ENCODE data around the gene NEU1. TPM values are rescaled to one million over a fixed set of nuclear protein-coding genes. Genes with fewer than 3 reads are reported as not detected.
A peak's percentile ranks its signal among the peaks of the same experiment; 100 is the strongest.
"Not testable (repeated sequence)": the region's sequence is repeated elsewhere in the genome, so short reads cannot be mapped to it uniquely, and the experiment has no call there.

NEU1 gene
- total RNA-seq, 4 donors from 2014 or later, result 13.6 to 23.6 (median 17.3) TPM

- 79 to 81% methylated on average over 19 to 20 of the region's 21 CpGs for WGBS, 2 donors
- no peak for DNase-seq
- H3K36me3 ChIP-seq, result peaks cover 0 to 10% (median 0%) of the 10 kb centered on the region in 3 donors
- H3K27ac ChIP-seq, result no peak overlapping the region
- H3K9me3 ChIP-seq, result no peaks in the 10 kb centered on the region
- no peak overlapping the region for H3K4me3 ChIP-seq
- no peaks in the 10 kb centered on the region for H3K27me3 ChIP-seq
- intact Hi-C loops (cut with DNase I), result no loop called here
- H3K4me1 ChIP-seq, result peaks cover 7 to 43% (median 19%) of the 10 kb centered on the region in 3 donors
- TF ChIP-seq POLR2A (IDR thresholded peaks at IDR 0.05), result no peak
These were observed 2.8 kb upstream of the NEU1 start for GRCh38 chr6:31865205-31866118.

- Histone ChIP-seq H3K27me3 (no peaks in the 10 kb centered on the region), H3K36me3 (peaks cover 1 to 16% (median 5%) of the 10 kb centered on the region in 3 donors), H3K4me1 (peaks cover 7 to 43% (median 19%) of the 10 kb centered on the region in 3 donors), H3K4me3 (no peak overlapping the region), H3K27ac (no peak overlapping the region), H3K9me3 (no peaks in the 10 kb centered on the region)
- DNase-seq, result no peak
- intact Hi-C loops (cut with DNase I), result no loop called here
- WGBS, 2 donors, result 80 to 86% methylated on average over 6 to 8 of the region's 8 CpGs
- TF ChIP-seq CTCF (IDR thresholded peaks at IDR 0.05), result no peak
- TF ChIP-seq POLR2A (IDR thresholded peaks at IDR 0.05), result no peak
These were observed 2.2 kb upstream of the NEU1 start for GRCh38 chr6:31864818-31865204.

GRCh38 chr6:31864123-31864562, 1.5 kb upstream of the NEU1 start:
- TF ChIP-seq CTCF (IDR thresholded peaks at IDR 0.05), result peak in 1 of 6 experiments; percentile 2
- Histone ChIP-seq H3K4me1 (peaks cover 7 to 43% (median 19%) of the 10 kb centered on the region in 3 donors), H3K4me3 (peak overlapping the region; percentile 22 to 95 (median 77)), H3K27ac (peak overlapping the region; percentile 65 to 92 (median 88)), H3K36me3 (peaks cover 8 to 23% (median 11%) of the 10 kb centered on the region in 3 donors)
- H3K27me3 ChIP-seq; intact Hi-C loops (cut with DNase I); H3K9me3 ChIP-seq; DNase-seq: not testable (repeated sequence)
- WGBS, 2 donors, result 9 to 11% methylated on average over 12 to 16 of the region's 16 CpGs

GRCh38 chr6:31861919-31862343, 690 bp downstream of the NEU1 start:
- TF ChIP-seq POLR2A (IDR thresholded peaks at IDR 0.05) (no peak), CTCF (IDR thresholded peaks at IDR 0.05) (no peak)
- 28 to 30% methylated on average over 6 to 12 of the region's 17 CpGs for WGBS, 2 donors
- Histone ChIP-seq H3K4me3 (peak overlapping the region; percentile 54 to 95 (median 77)), H3K36me3 (peaks cover 11 to 45% (median 15%) of the 10 kb centered on the region in 3 donors), H3K27ac (peak overlapping the region in 3 of 4 donors; percentile 77 to 92 (median 92)), H3K9me3 (no peaks in the 10 kb centered on the region), H3K27me3 (no peaks in the 10 kb centered on the region), H3K4me1 (peaks cover 7 to 34% (median 19%) of the 10 kb centered on the region in 3 donors)
- DNase-seq, result no peak
- intact Hi-C loops (cut with DNase I), result no loop called here

GRCh38 chr6:31861150-31861549, 1.5 kb downstream of the NEU1 start:
- intact Hi-C loops (cut with DNase I), result no loop called here
- WGBS, 2 donors, result 87 to 94% methylated on average over 4 to 5 of the region's 7 CpGs

More at GRCh38 chr6:31861150-31861549, 1.5 kb downstream of the NEU1 start:
- peaks cover 7 to 34% (median 19%) of the 10 kb centered on the region in 3 donors for H3K4me1 ChIP-seq
- TF ChIP-seq POLR2A (IDR thresholded peaks at IDR 0.05), result no peak
- no peak for TF ChIP-seq CTCF (IDR thresholded peaks at IDR 0.05)
- no peaks in the 10 kb centered on the region for H3K9me3 ChIP-seq
- peaks cover 11 to 45% (median 15%) of the 10 kb centered on the region in 3 donors for H3K36me3 ChIP-seq
- DNase-seq, result no peak
- H3K4me3 ChIP-seq, result no peak overlapping the region
- H3K27ac ChIP-seq, result no peak overlapping the region
- H3K27me3 ChIP-seq, result no peaks in the 10 kb centered on the region

All from esophagus squamous epithelium (tissue), 5 donors.